Measurements from ENCODE around the gene NPHS1. TPM values are rescaled to one million over a fixed set of nuclear protein-coding genes. Genes with fewer than 3 reads are reported as not detected.

NPHS1 gene
- not detected in 2 replicates for total RNA-seq

GRCh38 chr19:35852029-35852780 is at the start of gene NPHS1:
TSS of gene NPHS1 (minus strand) at chr19:35852504. CDS start at chr19:35851837, 667 bp downstream.

GRCh38 chr19:35868172-35868822 is 16.0 kb upstream of the NPHS1 start, which contains the start of gene APLP1:
TSS of gene APLP1 (plus strand) at chr19:35868574. CDS start at chr19:35868637, 63 bp downstream.

GRCh38 chr19:35856546-35857149 is 4.3 kb upstream of the NPHS1 start, which contains the start of gene KIRREL2:
TSS of gene KIRREL2 (plus strand) at chr19:35856911. CDS start at chr19:35857120, 209 bp downstream.

GRCh38 chr19:35812220-35813042 is 39.9 kb downstream of the NPHS1 start, which contains the start of gene PRODH2:
TSS of gene PRODH2 (minus strand) at chr19:35812845. CDS start at chr19:35812805, 40 bp downstream.

Other genes with a start within 250 kb of the NPHS1 start
- 13.0 and 13.1 TPM in 2 replicates for gene HAUS5, start 239.8 kb downstream of the NPHS1 start, total RNA-seq
- gene RBM42, start 223.5 kb downstream of the NPHS1 start, total RNA-seq = 93.7 and 102 TPM in 2 replicates
- 0.30 and 0.87 TPM in 2 replicates for gene ETV2, start 210.8 kb downstream of the NPHS1 start, total RNA-seq
- 571 and 586 TPM in 2 replicates for gene COX6B1, start 204.2 kb downstream of the NPHS1 start, total RNA-seq
- gene UPK1A, start 186.0 kb downstream of the NPHS1 start, total RNA-seq = not detected in 2 replicates
- gene ZBTB32, start 147.9 kb downstream of the NPHS1 start, total RNA-seq = not detected in 2 replicates
- gene KMT2B, start 134.5 kb downstream of the NPHS1 start, total RNA-seq = 8.9 and 10.5 TPM in 2 replicates
- 14.1 and 16.2 TPM in 2 replicates for gene IGFLR1, start 110.1 kb downstream of the NPHS1 start, total RNA-seq
- gene U2AF1L4, start 107.1 kb downstream of the NPHS1 start, total RNA-seq = 2.1 and 2.7 TPM in 2 replicates
- 17.9 and 32.1 TPM in 2 replicates for gene PSENEN, start 106.9 kb downstream of the NPHS1 start, total RNA-seq
- 8.8 and 12.2 TPM in 2 replicates for gene LIN37, start 103.9 kb downstream of the NPHS1 start, total RNA-seq
- gene HSPB6, start 95.5 kb downstream of the NPHS1 start, total RNA-seq = 0.25 TPM in 1 of 2 replicates, not detected in the other
- 9.4 and 13.3 TPM in 2 replicates for gene PROSER3, start 94.3 kb downstream of the NPHS1 start, total RNA-seq
- 2.1 and 2.6 TPM in 2 replicates for gene ARHGAP33, start 76.9 kb downstream of the NPHS1 start, total RNA-seq
- not detected in 2 replicates for gene PRODH2, start 39.7 kb downstream of the NPHS1 start, total RNA-seq
- not detected in 2 replicates for gene KIRREL2, start 4.4 kb upstream of the NPHS1 start, total RNA-seq
- gene APLP1, start 16.1 kb upstream of the NPHS1 start, total RNA-seq = 3.9 and 7.4 TPM in 2 replicates
- gene NFKBID, start 48.0 kb upstream of the NPHS1 start, total RNA-seq = 2.2 and 2.7 TPM in 2 replicates
- gene HCST, start 50.0 kb upstream of the NPHS1 start, total RNA-seq = not detected in 2 replicates
- gene TYROBP, start 55.8 kb upstream of the NPHS1 start, total RNA-seq = not detected in 2 replicates
- gene LRFN3, start 83.9 kb upstream of the NPHS1 start, total RNA-seq = 4.5 and 5.2 TPM in 2 replicates
- gene SDHAF1, start 142.7 kb upstream of the NPHS1 start, total RNA-seq = 17.8 and 19.1 TPM in 2 replicates
- not detected in 2 replicates for gene SYNE4, start 156.3 kb upstream of the NPHS1 start, total RNA-seq
- 21.0 and 23.0 TPM in 2 replicates for gene ALKBH6, start 161.7 kb upstream of the NPHS1 start, total RNA-seq
- 1.9 and 2.1 TPM in 2 replicates for gene CLIP3, start 180.4 kb upstream of the NPHS1 start, total RNA-seq
- gene THAP8, start 201.8 kb upstream of the NPHS1 start, total RNA-seq = 5.8 and 6.0 TPM in 2 replicates
- 9.1 and 10.9 TPM in 2 replicates for gene WDR62, start 202.4 kb upstream of the NPHS1 start, total RNA-seq